ENCODE measurements around the gene ETS1. TPM values are rescaled to one million over a fixed set of nuclear protein-coding genes. Genes with fewer than 3 reads are reported as not detected.

The ETS1 gene
- total RNA-seq, 2 experiments from 2014 or later: 579 to 590 TPM

GRCh38 chr11:128498721-128499245, 88.6 kb downstream of the ETS1 start:
- peak overlapping the region; percentile 39 to 93 for H3K27ac ChIP-seq (ENCODE audit: low read depth in 1 of 2, low read length in 2 of 2)
- DNase-seq: no peak
- H3K4me1 ChIP-seq (ENCODE audit: insufficient read depth, low read length): peaks cover 77% of the 10 kb centered on the region
- H3K36me3 Mint-ChIP-seq (ENCODE audit: low read depth): peaks cover 96% of the 10 kb centered on the region
- peaks cover 100% of the 10 kb centered on the region for H3K4me1 Mint-ChIP-seq (ENCODE audit: low read depth)
- H3K9me3 Mint-ChIP-seq: no peaks in the 10 kb centered on the region
- intact Hi-C loops (cut with DNase I, micrococcal nuclease): loop anchor here in 1 of 2 experiments (1.0 kb wide), 1 partner anchor 10 kb away; no protein-coding TSS in a partner anchor
- H3K4me3 ChIP-seq (ENCODE audit: low read length): peak overlapping the region; percentile 41
- H3K27ac Mint-ChIP-seq: peak overlapping the region; percentile 99
- H3K27me3 ChIP-seq (ENCODE audit: control insufficient read depth in 1 of 2, insufficient read depth in 2 of 2, low read length in 2 of 2): no peaks in the 10 kb centered on the region
- H3K36me3 ChIP-seq (ENCODE audit: insufficient read depth, low read length): peaks cover 84% of the 10 kb centered on the region
- ChIA-PET CTCF (interaction anchor here (1.4 kb wide), 1 partner anchor 15 kb away, joined by 4 read pairs; no protein-coding TSS in a partner anchor), POLR2A (interaction anchor here (0.7 to 26.3 kb wide), 12 partner anchors 12 to 256 kb away, joined by 3 to 611 read pairs (median 9); no protein-coding TSS in a partner anchor)
- H3K9me3 ChIP-seq (ENCODE audit: control insufficient read depth in 1 of 2, insufficient read depth in 1 of 2, low read length in 2 of 2): no peaks in the 10 kb centered on the region
- TF ChIP-seq CTCF (IDR thresholded peaks at IDR 0.05): no peak
- H3K4me3 Mint-ChIP-seq: peak overlapping the region; percentile 86
- peak; percentile 22 for ATAC-seq (ENCODE audit: poor library complexity)
- H3K27me3 Mint-ChIP-seq: no peaks in the 10 kb centered on the region

- intact Hi-C loops (cut with DNase I, micrococcal nuclease): loop anchor here in 1 of 2 experiments (1.0 to 2.0 kb wide), 2 partner anchors 9 to 15 kb away; no protein-coding TSS in a partner anchor
Observed at GRCh38 chr11:128497776-128498095, 89.6 kb downstream of the ETS1 start.

More at GRCh38 chr11:128497776-128498095, 89.6 kb downstream of the ETS1 start:
- no peak for DNase-seq
- Mint-ChIP-seq H3K9me3 (no peaks in the 10 kb centered on the region), H3K27me3 (no peaks in the 10 kb centered on the region), H3K36me3 (ENCODE audit: low read depth) (peaks cover 98% of the 10 kb centered on the region), H3K27ac (peak overlapping the region; percentile 99), H3K4me3 (peak overlapping the region; percentile 65), H3K4me1 (ENCODE audit: low read depth) (peaks cover 100% of the 10 kb centered on the region)
- H3K36me3 ChIP-seq (ENCODE audit: insufficient read depth, low read length): peaks cover 84% of the 10 kb centered on the region
- H3K4me1 ChIP-seq (ENCODE audit: insufficient read depth, low read length): peaks cover 75% of the 10 kb centered on the region
- ChIA-PET POLR2A (interaction anchor here (0.7 to 26.3 kb wide), 12 partner anchors 11 to 238 kb away, joined by 3 to 611 read pairs (median 8); no protein-coding TSS in a partner anchor), CTCF (interaction anchor here (1.1 to 1.4 kb wide), 3 partner anchors 14 to 75 kb away, joined by 3 to 4 read pairs (median 3); no protein-coding TSS in a partner anchor)
- TF ChIP-seq CTCF (IDR thresholded peaks at IDR 0.05): no peak
- peak overlapping the region; percentile 39 to 93 for H3K27ac ChIP-seq (ENCODE audit: low read depth in 1 of 2, low read length in 2 of 2)
- peak overlapping the region; percentile 39 for H3K4me3 ChIP-seq (ENCODE audit: low read length)
- no peak for ATAC-seq (ENCODE audit: poor library complexity)
- H3K9me3 ChIP-seq (ENCODE audit: control insufficient read depth in 1 of 2, insufficient read depth in 1 of 2, low read length in 2 of 2): no peaks in the 10 kb centered on the region
- no peaks in the 10 kb centered on the region for H3K27me3 ChIP-seq (ENCODE audit: control insufficient read depth in 1 of 2, insufficient read depth in 2 of 2, low read length in 2 of 2)
